Measurements from ENCODE around the gene PRDM10.

PRDM10 gene

DNA sequence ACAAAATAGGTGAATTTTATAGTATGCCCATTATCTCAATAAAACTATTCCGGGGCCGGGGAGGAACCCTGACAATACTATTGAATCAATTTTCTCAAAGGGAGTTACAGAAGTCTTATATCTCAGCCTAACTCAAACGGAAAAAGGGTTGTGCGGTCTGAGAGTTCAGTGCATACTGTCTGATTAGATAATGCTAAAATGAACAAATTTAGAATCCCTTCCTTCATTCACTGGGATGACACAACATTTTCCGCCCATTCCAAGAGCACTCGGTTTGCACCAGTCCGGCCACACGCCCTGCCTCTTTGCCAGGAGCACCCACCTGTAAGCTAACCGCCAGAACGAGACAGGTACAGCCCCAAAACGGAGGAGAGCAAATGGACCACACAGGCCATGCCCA is 57.3 kb downstream of the PRDM10 start:
- DNase-seq, result no peak

DNA sequence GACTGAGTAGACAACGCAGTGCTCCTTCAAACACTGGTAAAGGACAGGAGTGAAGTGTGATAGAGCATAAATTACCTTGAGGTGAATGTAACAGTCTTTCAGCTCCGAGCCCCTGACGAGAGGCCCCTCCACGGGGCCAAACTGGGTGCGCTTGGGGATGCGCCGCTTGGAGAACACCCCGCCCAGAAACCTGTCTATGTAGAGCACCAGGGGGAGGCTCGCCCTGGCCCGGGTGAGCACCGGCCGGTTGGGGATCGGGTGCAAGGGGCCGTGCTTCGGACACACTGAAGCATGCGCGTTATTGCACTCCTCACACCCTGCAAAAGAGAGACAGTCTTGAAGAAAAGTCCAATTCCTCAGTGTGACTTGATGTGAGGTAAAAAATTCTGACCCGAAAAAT is 57.9 kb downstream of the PRDM10 start:
- DNase-seq, result no peak

DNA sequence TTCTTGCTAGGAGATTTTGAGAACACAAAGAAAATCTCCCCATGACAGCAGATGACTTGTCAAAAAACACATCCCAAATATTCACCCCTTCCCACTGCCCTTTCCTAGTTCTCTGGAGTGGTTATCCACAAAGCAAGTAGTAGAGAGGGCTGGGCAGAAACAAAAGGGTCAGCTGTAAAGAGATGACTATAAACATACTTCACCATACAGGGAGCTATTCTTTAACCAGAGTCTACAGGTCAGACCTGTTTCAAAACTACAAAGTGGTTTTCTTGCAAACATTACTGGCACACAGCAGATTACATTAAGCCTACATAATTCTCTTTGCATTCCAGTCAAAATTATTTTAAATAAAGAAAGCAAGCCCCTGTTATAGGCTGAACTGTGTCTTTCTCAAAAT is 59.6 kb downstream of the PRDM10 start:
- no peak for DNase-seq

DNA sequence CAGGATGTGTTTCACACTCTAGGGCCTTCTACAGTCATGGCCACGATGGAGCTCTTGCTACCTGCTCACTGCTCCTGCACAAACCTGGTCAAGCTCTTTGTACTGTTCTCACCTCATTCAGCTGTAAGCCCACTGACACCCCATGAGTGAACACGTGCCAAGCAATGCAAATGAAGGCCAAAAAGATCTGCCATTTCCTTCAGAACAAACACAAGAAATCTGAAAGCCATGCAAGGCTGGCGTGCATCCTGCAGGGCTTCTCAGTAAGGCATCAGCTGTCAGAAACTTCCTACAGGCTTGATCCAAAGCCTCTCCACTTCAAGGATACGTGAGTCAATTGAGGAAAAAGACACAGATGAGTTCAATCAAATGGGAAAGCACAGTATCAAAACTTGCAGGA is 63.1 kb downstream of the PRDM10 start:
- DNase-seq, result no peak

DNA sequence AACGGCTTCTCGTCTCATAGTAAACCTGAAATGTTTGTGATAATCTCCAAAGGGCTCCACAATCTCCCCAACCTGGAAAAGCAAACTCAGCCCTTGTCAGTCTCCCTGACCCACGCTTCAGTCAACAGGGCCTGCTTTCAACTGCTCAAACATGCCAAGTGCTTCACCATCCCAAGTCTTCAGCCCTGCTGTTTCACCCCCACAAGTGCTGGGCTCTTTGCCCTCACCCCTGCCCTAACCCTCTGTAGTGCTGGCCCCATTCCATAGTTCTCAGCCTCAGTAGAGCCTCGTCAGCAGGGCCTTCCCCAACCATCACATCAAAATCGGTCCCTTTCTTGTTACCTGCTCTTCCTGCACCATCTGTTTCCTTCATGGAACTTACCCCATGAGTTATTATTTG is 63.9 kb downstream of the PRDM10 start:
- no peak for DNase-seq

DNA sequence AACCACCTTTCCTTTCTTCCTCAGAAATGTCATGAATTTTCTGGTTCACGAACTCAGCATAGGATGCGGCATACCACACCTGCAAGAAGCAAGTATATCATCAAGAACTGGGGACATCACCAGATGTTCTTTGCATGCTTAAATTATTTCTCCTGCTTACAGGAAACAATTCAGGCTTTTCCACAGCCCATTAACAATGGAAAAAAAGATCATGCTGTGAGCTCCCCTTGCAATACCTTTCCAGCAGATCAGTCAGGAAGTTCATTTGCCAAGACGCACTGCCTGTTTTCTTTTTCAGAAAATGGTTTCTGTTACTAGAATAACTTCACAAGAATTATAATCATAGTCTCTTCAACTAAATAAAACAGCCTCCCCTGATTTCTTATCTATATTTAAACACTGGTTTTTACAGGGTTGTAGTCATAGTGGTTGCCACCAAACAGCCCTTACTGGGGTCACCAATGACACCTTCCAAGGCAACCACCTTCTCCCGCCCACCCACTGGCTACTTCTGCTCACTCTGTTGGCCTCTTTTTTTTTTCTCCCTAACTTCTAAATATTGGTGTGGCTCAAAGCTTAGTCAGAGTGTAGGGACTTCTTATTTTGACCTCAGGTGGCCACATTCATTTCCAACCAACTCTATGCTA is 64.9 kb downstream of the PRDM10 start:
- peak; percentile 4 for DNase-seq

DNA sequence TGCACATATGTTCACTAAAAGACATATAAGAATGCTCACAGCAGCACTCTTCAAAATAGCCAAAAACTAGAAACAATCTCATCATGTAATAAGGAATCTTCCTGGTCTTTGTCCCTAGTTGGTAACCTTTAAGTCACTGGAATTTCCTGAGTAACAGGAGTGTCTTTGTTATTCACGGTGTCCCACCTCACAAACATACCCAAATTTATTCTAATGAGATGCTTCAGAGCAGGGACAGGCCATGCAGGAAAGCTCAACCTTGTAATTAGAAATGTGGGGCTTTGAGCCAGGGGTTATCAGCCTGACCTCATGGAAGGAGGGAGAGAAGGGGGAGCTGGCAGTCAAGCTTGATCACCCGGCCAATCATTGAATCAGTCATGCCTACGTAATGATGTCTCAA is 66.9 kb downstream of the PRDM10 start:
- no peak for DNase-seq

DNA sequence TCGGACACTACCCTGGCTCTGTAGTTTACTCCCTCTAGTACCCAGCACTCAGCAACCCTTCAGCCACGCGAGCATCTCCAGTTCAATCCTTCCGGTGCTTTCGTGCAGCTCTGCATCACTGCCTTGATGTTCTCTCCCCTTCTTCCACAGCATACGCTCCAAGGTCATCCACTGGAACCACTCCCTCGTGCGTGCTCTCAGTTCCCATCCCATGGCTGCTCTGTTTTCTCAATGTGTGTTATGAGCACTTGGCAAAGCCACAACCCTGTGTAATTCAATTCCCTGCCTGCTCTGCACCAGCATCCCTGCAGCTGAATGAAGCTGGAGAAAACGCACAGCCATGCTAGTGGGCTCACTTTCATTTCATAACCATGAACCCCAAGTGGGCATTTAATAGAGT is 68.7 kb downstream of the PRDM10 start:
- no peak for DNase-seq

DNA sequence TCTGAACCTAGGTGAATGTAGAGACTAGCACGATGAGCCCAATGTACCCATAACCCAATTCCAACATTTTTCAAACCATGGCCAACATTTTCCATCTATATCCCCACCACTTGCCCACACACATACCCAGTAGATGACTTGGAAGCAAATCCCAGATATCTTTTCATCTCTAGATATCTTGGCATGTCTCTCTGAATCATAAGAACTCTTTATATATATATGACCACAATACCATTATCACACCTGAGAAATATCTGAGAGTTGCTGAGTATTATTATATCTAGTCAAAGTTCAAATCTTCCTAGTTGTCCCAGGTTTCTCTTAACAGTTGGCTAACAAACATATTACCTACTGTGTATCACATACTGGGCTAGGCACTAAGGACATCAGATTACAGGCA is 69.4 kb downstream of the PRDM10 start:
- DNase-seq, result no peak

DNA sequence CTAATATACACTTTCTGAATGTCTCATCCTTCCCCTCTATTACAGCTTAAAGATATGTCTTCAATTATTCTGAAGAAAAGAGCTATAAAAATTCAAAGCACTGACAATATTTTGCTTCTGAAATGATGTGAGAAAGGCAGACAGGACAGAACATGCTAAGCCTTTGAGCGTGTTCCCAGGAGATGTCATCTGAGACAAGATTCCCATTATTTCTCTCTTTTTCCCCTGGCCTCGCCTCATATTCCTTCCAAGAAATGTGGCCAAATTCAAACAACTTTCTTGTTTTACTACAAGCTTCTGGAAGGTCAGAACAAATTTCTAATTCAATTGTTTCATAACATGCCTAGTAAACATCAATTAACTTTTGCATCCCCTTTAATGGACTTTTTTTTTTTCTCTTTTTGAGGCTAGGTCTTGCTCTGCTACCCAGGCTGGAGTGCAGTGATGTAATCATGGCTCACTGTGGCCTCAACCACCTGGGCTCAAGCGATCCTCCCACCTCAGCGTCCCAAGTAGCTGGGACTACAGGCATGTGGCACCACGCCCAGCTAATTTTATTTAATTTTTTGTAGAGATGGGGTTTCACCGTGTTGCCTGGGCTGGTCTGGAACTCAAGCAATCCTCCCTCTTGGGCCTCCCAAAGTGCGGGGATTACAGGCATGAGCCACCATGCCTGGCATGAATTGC is 70.1 kb downstream of the PRDM10 start:
- DNase-seq, result no peak

DNA sequence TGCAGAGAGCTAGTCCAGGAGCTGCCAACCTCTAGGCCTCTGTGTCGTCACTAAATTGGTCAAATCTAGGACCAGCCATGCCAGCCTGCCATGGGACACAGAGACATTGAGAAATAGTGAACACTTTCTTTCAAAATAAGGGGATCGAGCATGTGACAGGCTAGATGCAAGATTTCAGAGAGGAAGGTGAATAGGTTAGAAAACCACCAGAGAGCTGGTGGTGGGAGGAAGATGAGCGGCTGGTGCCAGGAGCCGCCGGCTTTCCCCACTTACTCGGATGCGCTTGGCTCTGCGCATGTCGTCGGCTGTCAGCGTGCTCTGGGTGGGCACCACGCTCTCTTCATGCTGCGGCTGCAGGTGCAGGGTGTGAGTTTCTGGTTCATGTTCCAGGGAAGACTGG is 71.9 kb downstream of the PRDM10 start:
- no peak for DNase-seq

DNA sequence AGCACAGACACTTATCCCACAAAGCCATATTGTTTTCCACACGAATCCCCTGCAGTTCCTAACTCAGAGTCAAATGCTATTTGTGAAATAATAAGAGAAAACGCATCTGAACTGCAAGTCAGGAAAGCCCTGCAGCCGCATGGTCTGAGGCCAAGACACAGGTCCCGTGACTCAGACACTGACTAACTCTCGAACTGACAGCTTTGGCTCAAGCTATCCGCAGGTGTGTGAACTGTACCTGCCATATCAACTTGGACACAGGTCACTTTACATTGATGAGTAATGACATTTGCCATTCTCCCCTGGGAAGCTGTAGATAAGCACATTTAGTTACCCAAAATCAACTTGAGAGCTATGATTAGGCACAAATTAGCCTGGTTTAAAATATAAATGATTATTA is 72.3 kb downstream of the PRDM10 start:
- DNase-seq, result no peak

DNA sequence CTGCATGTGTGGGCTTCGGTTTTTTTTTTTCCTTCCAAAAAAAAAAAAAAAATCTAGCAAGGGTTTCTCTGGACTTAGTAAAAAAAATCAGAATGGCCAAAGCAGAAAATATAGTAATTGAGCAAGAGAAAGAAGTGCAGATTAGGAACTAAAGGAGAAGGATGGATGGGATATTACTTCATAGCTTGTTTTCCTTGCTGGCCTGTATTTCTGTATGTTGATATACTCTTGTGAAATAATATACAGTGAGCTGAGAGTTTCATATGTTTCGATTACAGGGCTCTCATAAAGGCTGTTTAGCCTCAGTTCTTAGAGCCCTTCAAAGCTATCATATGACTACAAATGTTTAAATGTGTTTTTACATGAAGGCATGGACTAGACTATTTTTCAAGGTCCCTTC is 72.9 kb downstream of the PRDM10 start:
- DNase-seq, result no peak

DNA sequence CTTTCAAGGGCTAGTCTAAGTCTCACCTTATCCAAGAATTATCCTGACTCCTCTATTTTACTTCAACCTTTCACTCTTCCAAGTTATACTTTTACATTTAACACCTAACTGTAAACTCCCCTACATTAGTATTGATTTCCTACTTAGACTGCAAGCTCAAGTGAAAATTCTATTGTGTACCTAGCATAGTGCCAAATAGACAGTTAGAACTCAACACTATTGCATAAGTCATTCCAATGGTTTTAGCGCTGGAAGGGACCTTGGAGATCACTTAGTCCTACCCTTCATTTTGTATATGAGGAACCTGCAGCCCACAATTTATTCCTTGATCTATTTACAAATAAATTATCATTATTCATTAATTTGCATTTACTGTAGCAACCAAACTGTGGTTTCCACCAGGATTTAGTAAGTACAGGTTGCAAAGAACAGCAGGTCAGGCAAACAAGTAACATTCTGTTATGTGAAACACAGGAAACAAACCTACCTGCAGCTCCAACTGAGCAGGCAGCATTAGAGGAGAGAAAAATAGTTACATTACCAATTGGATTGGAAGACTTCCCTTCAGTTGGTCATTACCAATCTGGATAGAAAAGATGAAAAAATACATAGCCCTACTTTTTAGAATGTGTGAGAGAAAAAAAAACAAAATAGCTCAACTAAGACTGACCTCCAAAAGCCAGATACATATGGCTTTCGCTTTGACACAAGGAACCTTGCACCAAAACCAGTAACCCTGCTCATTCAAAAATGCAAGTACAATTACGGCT is 73.5 kb downstream of the PRDM10 start:
- DNase-seq, result no peak

DNA sequence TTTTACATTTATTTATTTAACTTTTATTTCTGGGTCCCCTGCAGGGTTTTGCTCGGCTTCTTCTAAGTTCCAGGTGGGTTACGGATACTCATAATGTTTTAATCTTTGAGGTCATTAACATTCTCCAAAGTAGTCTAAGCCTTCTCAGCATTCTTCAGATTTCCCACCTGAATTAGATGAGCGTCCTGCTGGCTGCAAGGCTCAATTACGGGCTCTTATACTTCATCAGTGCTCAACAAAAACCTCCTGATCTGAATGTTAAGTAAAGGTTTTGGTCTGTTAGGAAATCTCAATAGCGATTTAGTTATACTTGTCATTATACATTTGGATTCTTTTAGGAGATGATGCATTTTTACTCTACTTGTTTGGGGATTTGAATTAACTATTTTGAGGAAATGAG is 80.0 kb downstream of the PRDM10 start:
- DNase-seq, result no peak

DNA sequence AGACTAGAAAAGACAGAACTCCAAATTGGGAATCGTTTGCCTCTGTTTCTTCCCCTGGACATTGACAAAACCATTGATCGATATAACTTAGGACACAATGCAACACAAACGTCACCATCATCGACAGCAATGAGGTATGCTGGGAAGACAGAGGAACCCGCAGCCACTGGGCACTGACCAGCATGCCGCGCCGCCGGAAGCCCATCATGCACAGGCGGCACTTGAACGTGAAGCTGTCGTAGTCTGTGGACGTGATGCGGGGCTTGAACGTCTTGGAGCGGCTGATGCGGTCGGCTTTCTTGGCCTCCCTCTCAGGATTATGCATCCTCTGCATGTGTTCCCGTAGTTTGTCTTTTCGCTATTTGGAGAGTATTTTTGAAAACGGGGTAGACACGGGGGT is 84.3 kb downstream of the PRDM10 start:
- no peak for DNase-seq

DNA sequence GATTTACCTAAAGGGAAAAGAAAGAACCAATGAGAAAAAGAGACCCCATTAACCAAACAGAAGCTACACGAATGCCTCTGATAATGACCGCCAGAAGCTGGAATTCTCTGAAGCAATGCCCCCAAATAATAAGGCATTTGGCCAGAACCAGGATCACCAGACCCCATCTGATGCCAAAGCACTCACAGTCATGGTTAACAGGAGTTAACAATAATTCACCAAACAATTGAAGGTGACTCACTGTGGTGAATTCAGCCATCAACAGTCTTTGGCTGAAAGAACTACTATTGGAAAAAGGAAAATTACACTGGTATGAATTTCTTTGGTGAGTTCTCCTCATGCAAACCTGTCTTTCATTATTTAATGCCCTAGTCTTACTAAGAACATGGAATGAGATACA is 85.4 kb downstream of the PRDM10 start:
- no peak for DNase-seq

DNA sequence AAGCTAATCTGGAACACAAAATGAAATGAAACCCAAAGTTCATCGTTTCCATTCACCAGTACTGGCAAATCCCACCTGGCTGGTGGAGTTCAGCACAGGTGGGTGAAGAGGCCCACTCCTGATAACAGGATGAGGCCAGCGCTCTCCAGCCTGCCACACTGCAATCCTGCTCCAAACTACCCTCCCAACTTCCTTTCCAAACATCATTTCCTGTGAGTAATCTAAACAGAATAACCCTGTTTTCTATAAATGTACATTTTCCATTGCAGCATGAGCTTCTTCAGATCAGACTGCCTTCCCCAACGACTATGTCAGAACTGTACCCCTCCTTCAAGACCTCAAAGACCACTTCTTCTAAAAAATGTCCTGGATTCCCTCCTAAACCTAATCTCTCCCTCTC is 91.3 kb downstream of the PRDM10 start:
- DNase-seq, result no peak

DNA sequence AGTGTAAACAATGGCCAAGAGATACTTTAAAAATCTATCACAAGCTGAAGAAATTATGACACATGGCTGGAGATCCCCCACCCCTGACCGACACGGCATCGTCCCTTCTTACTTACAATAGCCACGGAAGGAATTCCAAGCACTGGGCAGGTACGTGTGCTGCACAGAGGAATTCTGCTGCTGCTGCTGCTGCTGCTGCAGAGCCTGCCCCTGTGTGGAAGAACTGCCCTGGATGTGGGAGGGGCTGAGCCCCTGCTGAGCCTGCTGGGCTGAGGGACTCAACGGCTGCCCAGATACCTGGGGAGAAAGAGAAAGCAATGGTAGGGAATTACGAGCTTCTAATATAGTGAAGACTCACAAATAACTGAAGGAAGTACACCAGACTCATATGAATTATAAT is 92.3 kb downstream of the PRDM10 start:
- DNase-seq, result no peak

DNA sequence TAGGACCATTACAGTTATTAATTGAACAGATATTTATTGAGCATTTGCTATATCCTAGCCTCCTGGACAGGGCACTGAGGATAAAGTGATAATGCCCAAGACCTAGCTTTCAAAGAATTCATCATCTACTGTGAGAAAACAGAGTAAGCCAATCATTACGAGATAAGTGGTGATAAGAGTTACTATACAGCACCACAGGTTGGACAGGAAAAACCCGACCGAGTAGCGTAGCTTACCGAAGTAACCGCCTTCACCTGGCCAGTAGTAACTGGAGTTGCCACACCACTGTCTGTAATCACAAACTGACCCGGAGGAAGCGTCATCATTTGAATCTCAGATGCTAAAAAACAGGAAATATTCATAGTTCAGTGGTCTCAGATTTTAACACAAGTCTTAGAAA is 97.2 kb downstream of the PRDM10 start:
- DNase-seq, result no peak

DNA sequence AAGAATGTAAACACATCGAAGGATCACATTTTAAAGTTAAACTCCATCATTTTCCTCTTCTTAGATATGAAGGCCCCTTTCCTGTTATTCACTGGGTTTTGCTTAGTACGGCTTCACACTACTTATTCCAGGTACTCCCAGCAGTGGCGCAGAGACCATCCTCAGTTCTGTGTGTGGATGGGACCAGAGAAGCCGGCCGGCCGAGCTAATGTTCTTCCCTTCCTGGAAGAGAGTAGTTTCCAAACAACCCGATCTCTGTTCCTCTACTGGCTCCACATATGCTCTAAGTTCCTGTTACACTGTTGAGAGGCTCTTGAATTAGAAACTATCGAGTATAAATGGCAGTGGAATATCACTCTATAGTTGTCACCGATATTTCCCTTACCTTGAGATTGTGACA is 106.6 kb downstream of the PRDM10 start:
- no peak for DNase-seq

DNA sequence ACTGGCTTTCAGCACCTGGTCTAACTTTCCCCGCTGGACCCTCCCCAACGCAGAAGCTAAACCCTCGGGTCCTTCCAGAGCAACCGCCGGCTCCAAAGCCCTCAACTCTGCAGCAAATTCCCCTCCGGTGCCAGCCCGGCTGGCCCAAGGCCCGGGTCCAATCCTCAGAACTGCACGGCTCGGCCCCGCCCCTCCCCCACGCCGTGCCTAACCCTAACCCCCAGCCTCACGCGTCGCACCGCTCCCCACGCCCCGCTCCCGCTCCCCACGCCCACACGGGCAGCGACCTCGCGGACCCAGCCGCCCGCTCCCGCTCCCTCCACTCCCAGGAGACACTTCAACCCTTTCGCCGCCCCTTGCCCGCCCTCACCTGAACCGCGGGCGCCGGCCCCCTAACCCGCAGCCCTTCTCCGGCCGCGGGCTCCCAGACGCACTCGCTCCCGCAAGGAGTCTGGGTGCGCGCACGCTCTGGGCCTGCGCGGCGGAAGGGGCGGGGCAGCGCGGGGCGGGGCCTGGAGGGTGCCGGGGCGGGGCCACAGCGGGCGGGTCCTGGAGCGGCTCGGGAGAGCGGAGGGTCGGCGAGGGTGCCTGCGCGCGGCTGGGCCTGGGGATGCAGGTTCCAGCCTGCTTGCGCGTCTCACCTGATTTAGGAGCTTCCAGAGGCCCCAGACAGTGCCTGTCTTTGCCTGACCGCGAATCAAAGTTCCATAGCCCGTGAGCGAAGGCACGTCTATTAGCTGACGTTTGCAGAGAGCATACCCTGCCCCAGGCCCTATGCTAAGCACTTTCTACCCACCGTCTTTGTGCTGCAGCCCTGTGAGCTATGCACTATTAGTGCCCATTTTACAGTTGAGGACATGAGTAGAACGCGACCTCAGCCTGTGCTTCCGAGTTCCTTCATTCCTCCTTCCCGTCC is 107.3 kb downstream of the PRDM10 start, which contains the start of gene NFRKB:
TSS of gene NFRKB (minus strand) at position 453 of the 916 bp plus-strand sequence. CDS start 2,729 bp downstream, outside the sequence.
- peak; percentile 88 for DNase-seq
